Right lobe of liver (tissue), 6 donors: Measurements from ENCODE around the gene RASSF6. TPM values are rescaled to one million over a fixed set of nuclear protein-coding genes. Genes with fewer than 3 reads are reported as not detected.

Source experiments
- ATAC-seq, 4 donors: fragments of 200-7000 bp; cut with Tn5 transposase; one replicate each; pipeline ENCODE4 v1.9.1; 2020; ENCODE audit warnings: mild to moderate bottlenecking in 4 of 4, moderate library complexity in 4 of 4
- DNase-seq, 3 donors: peaks; one replicate each; pipeline ENCODE4 v3.0.0-alpha.2; 2020
- H3K27ac ChIP-seq, 3 donors: fragments of 200-600 bp; one replicate each; pipeline ENCODE4 v1.8.0; 2022
- H3K27me3 ChIP-seq, 2 donors: fragments of 200-600 bp; one replicate each; pipeline ENCODE4 v1.8.0; 2022
- H3K36me3 ChIP-seq, 4 donors: fragments of 200-600 bp; sonication (generic) in 1 of 4; one replicate each; pipeline versions ENCODE4 v1.5.1 to v1.8.0; 2017 to 2022; ENCODE audit warnings: control low read depth in 1 of 4
- H3K4me1 ChIP-seq, 4 donors: fragments of 200-600 bp; sonication (generic) in 1 of 4; one replicate each; pipeline versions ENCODE4 v1.5.1 to v1.8.0; 2017 to 2022; ENCODE audit warnings: control low read depth in 1 of 4
- H3K4me3 ChIP-seq, 3 donors: fragments of 200-600 bp; one replicate each; pipeline ENCODE4 v1.8.0; 2022
- H3K9me3 ChIP-seq, 4 donors: fragments of 200-600 bp; sonication (generic) in 1 of 4; one replicate each; pipeline versions ENCODE4 v1.5.1 to v1.8.0; 2017 to 2022; ENCODE audit warnings: control low read depth in 1 of 4
- CTCF ChIP-seq, 4 donors: fragments of 200-600 bp in 3 of 4; fragments of 450-650 bp in 1 of 4; IDR thresholded peaks; one replicate each; pipeline versions ENCODE4 v1.5.1 to v1.8.0; 2016 to 2022; ENCODE audit warnings: antibody characterized with exemption in 4 of 4, mild to moderate bottlenecking in 2 of 4
- POLR2A ChIP-seq: fragments of 450-650 bp; IDR thresholded peaks from one replicate; pipeline ENCODE4 v1.6.1; 2017; ENCODE audit warnings: antibody characterized with exemption, mild to moderate bottlenecking
- WGBS: methylation state at CpG from one replicate; pipeline ENCODE4 v1.1.6; 2018; ENCODE audit warnings: low coverage, low lambda C conversion rate; ENCODE audit not compliant: insufficient coverage; ENCODE audit errors: missing lambda C conversion rate; 5-methylcytosine and 5-hydroxymethylcytosine counted together
- intact Hi-C, 2 donors: fragments of 100-400 bp; cut with DNase I; formaldehyde crosslinking; loops; one replicate each; pipeline versions ENCODE4 v1.11.2 to v1.14.1; 2022
- total RNA-seq, 6 experiments: library from RNA; depleted of rRNA in 2 of 6; stranded (reverse); fragments of >200 nt in 2 of 6; fragmentation: NEBNext Ultra II Directional in 3 of 6; extraction: Animal tissue kit (Norgen Biotek cat#: 25700) in 3 of 6; gene quantifications; one replicate each; pipeline versions ENCODE4 v1.1.0 to v1.2.4, GENCODE V29; 2016 to 2023
- donor health status: DM: no; HTN: yes; CAD: no.
- donor health status: DM: no; HTN: no; CAD: no.
- donor health status: DM: no; HTN: no; CAD: no.
- donor health status: DM: no; HTN: yes; CAD: no.
- donor health status: DM: no; HTN: yes; CAD: no.

The RASSF6 gene
- total RNA-seq, 6 experiments from 2014 or later = 0.22 to 2.2 (median 0.91) TPM

GRCh38 chr4:73664470-73664869 lies 44.2 kb upstream of the RASSF6 start:
- no peak for DNase-seq
- TF ChIP-seq CTCF (IDR thresholded peaks at IDR 0.05) (no peak), POLR2A (no peak)
- H3K27ac ChIP-seq = no peak overlapping the region
- H3K4me3 ChIP-seq = no peak overlapping the region
- H3K36me3 ChIP-seq = no peaks in the 10 kb centered on the region
- WGBS = 67% methylated on average over 1 of the region's 1 CpG
- no peaks in the 10 kb centered on the region for H3K27me3 ChIP-seq
- no peaks in the 10 kb centered on the region for H3K9me3 ChIP-seq
- no peaks in the 10 kb centered on the region for H3K4me1 ChIP-seq
- ATAC-seq = no peak
- intact Hi-C loops = no loop called here

- intact Hi-C loops = no loop called here
- no peak overlapping the region for H3K27ac ChIP-seq
- TF ChIP-seq POLR2A (no peak), CTCF (IDR thresholded peaks at IDR 0.05) (no peak)
- H3K27me3 ChIP-seq = no peaks in the 10 kb centered on the region
- H3K4me1 ChIP-seq = no peaks in the 10 kb centered on the region
- H3K36me3 ChIP-seq = no peaks in the 10 kb centered on the region
- DNase-seq = no peak
- no peak overlapping the region for H3K4me3 ChIP-seq
- no peaks in the 10 kb centered on the region for H3K9me3 ChIP-seq
- no peak for ATAC-seq
These were observed 43.3 kb upstream of the RASSF6 start for GRCh38 chr4:73663576-73663975.

GRCh38 chr4:73662709-73663546 lies 42.7 kb upstream of the RASSF6 start:
- Histone ChIP-seq H3K36me3 (no peaks in the 10 kb centered on the region), H3K4me1 (no peaks in the 10 kb centered on the region), H3K4me3 (no peak overlapping the region), H3K27ac (no peak overlapping the region), H3K9me3 (no peaks in the 10 kb centered on the region), H3K27me3 (no peaks in the 10 kb centered on the region)
- ATAC-seq (peak; percentile 63 to 87 (median 72)), DNase-seq (no peak)
- intact Hi-C loops = no loop called here
- no peak for TF ChIP-seq POLR2A
- TF ChIP-seq CTCF (IDR thresholded peaks at IDR 0.05) = peak; percentile 34 to 65 (median 49)
- 19% methylated on average over 6 of the region's 6 CpGs for WGBS

- WGBS = 39% methylated on average over 2 of the region's 2 CpGs
These were observed 41.4 kb upstream of the RASSF6 start for GRCh38 chr4:73661646-73662119.

More at GRCh38 chr4:73661646-73662119, 41.4 kb upstream of the RASSF6 start:
- TF ChIP-seq CTCF (IDR thresholded peaks at IDR 0.05) = no peak
- TF ChIP-seq POLR2A = no peak
- no peaks in the 10 kb centered on the region for H3K27me3 ChIP-seq
- H3K27ac ChIP-seq = no peak overlapping the region
- no peaks in the 10 kb centered on the region for H3K4me1 ChIP-seq
- DNase-seq = no peak
- intact Hi-C loops = no loop called here
- ATAC-seq = peak in 1 of 4 donors; percentile 19
- no peaks in the 10 kb centered on the region for H3K9me3 ChIP-seq
- no peaks in the 10 kb centered on the region for H3K36me3 ChIP-seq
- no peak overlapping the region for H3K4me3 ChIP-seq
